ENCODE results near the gene PLD4.
"Not testable (repeated sequence)": the region's sequence is repeated elsewhere in the genome, so short reads cannot be mapped to it uniquely, and the experiment has no call there.

Gene PLD4

GRCh38 chr14:104895786-104896661 is 28.7 kb upstream of the PLD4 start:
- H3K27ac ChIP-seq (ENCODE audit: low read depth, low read length): no peak overlapping the region

GRCh38 chr14:104897330-104898194 is 27.1 kb upstream of the PLD4 start:
- Histone ChIP-seq H3K27me3 (ENCODE audit: control insufficient read depth, insufficient read depth, low read length) (no peaks in the 10 kb centered on the region; the same call in 1 of the 2 replicates), H3K9ac (ENCODE audit: low read length) (no peak overlapping the region), H3K9me3 (ENCODE audit: control insufficient read depth, insufficient read depth, low read depth, low read length) (no peaks in the 10 kb centered on the region), H3K27ac (ENCODE audit: low read depth, low read length) (no peak overlapping the region), H3K36me3 (ENCODE audit: control insufficient read depth, insufficient read depth, low read length) (peaks cover 9% of the 10 kb centered on the region), H3K4me3 (ENCODE audit: low read depth, low read length) (no peak overlapping the region), H3K4me1 (ENCODE audit: control insufficient read depth, insufficient read depth, low read length) (0 out of 2 replicates have a peak, but pooled peaks cover 3% of the 10 kb centered on the region)

More at GRCh38 chr14:104895786-104896661, 28.7 kb upstream of the PLD4 start:
- Histone ChIP-seq H3K27me3 (ENCODE audit: control insufficient read depth, insufficient read depth, low read length) (no peaks in the 10 kb centered on the region; the same call in 1 of the 2 replicates), H3K9me3 (ENCODE audit: control insufficient read depth, insufficient read depth, low read depth, low read length) (no peaks in the 10 kb centered on the region), H3K9ac (ENCODE audit: low read length) (no peak overlapping the region), H3K4me3 (ENCODE audit: low read depth, low read length) (no peak overlapping the region), H3K36me3 (ENCODE audit: control insufficient read depth, insufficient read depth, low read length) (peaks cover 9% of the 10 kb centered on the region), H3K4me1 (ENCODE audit: control insufficient read depth, insufficient read depth, low read length) (0 out of 2 replicates have a peak, but pooled peaks cover 5% of the 10 kb centered on the region)

- Histone ChIP-seq H3K36me3 (ENCODE audit: control insufficient read depth, insufficient read depth, low read length) (peaks cover 8% of the 10 kb centered on the region), H3K9ac (ENCODE audit: low read length) (no peak overlapping the region), H3K4me1 (ENCODE audit: control insufficient read depth, insufficient read depth, low read length) (no peaks in the 10 kb centered on the region), H3K27ac (ENCODE audit: low read depth, low read length) (no peak overlapping the region), H3K27me3 (ENCODE audit: control insufficient read depth, insufficient read depth, low read length) (peaks cover 2% of the 10 kb centered on the region; the same call in 1 of the 2 replicates), H3K9me3 (ENCODE audit: control insufficient read depth, insufficient read depth, low read depth, low read length) (peaks cover under 1% of the 10 kb centered on the region; the same call in 1 of the 2 replicates), H3K4me3 (ENCODE audit: low read depth, low read length) (no peak overlapping the region)
Measured at GRCh38 chr14:104898195-104898558, 26.5 kb upstream of the PLD4 start.

GRCh38 chr14:104898870-104899510 is 25.7 kb upstream of the PLD4 start:
- Histone ChIP-seq H3K27me3 (ENCODE audit: control insufficient read depth, insufficient read depth, low read length) (peaks cover 10% of the 10 kb centered on the region), H3K4me1 (ENCODE audit: control insufficient read depth, insufficient read depth, low read length) (no peaks in the 10 kb centered on the region), H3K4me3 (ENCODE audit: low read depth, low read length) (no peak overlapping the region), H3K9ac (ENCODE audit: low read length) (no peak overlapping the region), H3K27ac (ENCODE audit: low read depth, low read length) (no peak overlapping the region), H3K9me3 (ENCODE audit: control insufficient read depth, insufficient read depth, low read depth, low read length) (peaks cover 6% of the 10 kb centered on the region; the same call in 1 of the 2 replicates), H3K36me3 (ENCODE audit: control insufficient read depth, insufficient read depth, low read length) (peaks cover 2% of the 10 kb centered on the region; the same call in 1 of the 2 replicates)

GRCh38 chr14:104899781-104900180 is 24.9 kb upstream of the PLD4 start:
- H3K4me1 ChIP-seq (ENCODE audit: control insufficient read depth, insufficient read depth, low read length): no peaks in the 10 kb centered on the region
- peaks cover 18% of the 10 kb centered on the region for H3K27me3 ChIP-seq (ENCODE audit: control insufficient read depth, insufficient read depth, low read length)

GRCh38 chr14:104900639-104901512 is 23.8 kb upstream of the PLD4 start:
- no peaks in the 10 kb centered on the region for H3K4me1 ChIP-seq (ENCODE audit: control insufficient read depth, insufficient read depth, low read length)
- no peak overlapping the region for H3K27ac ChIP-seq (ENCODE audit: low read depth, low read length)
- H3K4me3 ChIP-seq (ENCODE audit: low read depth, low read length): no peak overlapping the region
- H3K27me3 ChIP-seq (ENCODE audit: control insufficient read depth, insufficient read depth, low read length): peaks cover 29% of the 10 kb centered on the region
- no peak overlapping the region for H3K9ac ChIP-seq (ENCODE audit: low read length)
- peaks cover 6% of the 10 kb centered on the region; the same call in 1 of the 2 replicates for H3K9me3 ChIP-seq (ENCODE audit: control insufficient read depth, insufficient read depth, low read depth, low read length)
- no peaks in the 10 kb centered on the region for H3K36me3 ChIP-seq (ENCODE audit: control insufficient read depth, insufficient read depth, low read length)

More at GRCh38 chr14:104899781-104900180, 24.9 kb upstream of the PLD4 start:
- Histone ChIP-seq H3K9me3 (ENCODE audit: control insufficient read depth, insufficient read depth, low read depth, low read length) (peaks cover 6% of the 10 kb centered on the region; the same call in 1 of the 2 replicates), H3K36me3 (ENCODE audit: control insufficient read depth, insufficient read depth, low read length) (no peaks in the 10 kb centered on the region), H3K27ac (ENCODE audit: low read depth, low read length) (no peak overlapping the region), H3K9ac (ENCODE audit: low read length) (no peak overlapping the region), H3K4me3 (ENCODE audit: low read depth, low read length) (no peak overlapping the region)

- Histone ChIP-seq H3K4me1 (ENCODE audit: control insufficient read depth, insufficient read depth, low read length) (no peaks in the 10 kb centered on the region), H3K27ac (ENCODE audit: low read depth, low read length) (no peak overlapping the region), H3K4me3 (ENCODE audit: low read depth, low read length) (no peak overlapping the region), H3K27me3 (ENCODE audit: control insufficient read depth, insufficient read depth, low read length) (peaks cover 60% of the 10 kb centered on the region), H3K36me3 (ENCODE audit: control insufficient read depth, insufficient read depth, low read length) (no peaks in the 10 kb centered on the region), H3K9ac (ENCODE audit: low read length) (no peak overlapping the region), H3K9me3 (ENCODE audit: control insufficient read depth, insufficient read depth, low read depth, low read length) (peaks cover 11% of the 10 kb centered on the region)
Measured at GRCh38 chr14:104903990-104904389, 20.7 kb upstream of the PLD4 start.

- H3K4me3 ChIP-seq (ENCODE audit: low read depth, low read length); H3K27ac ChIP-seq (ENCODE audit: low read depth, low read length); H3K36me3 ChIP-seq (ENCODE audit: control insufficient read depth, insufficient read depth, low read length); H3K9ac ChIP-seq (ENCODE audit: low read length); H3K4me1 ChIP-seq (ENCODE audit: control insufficient read depth, insufficient read depth, low read length): not testable (repeated sequence)
- H3K9me3 ChIP-seq (ENCODE audit: control insufficient read depth, insufficient read depth, low read depth, low read length): peaks cover 11% of the 10 kb centered on the region
- H3K27me3 ChIP-seq (ENCODE audit: control insufficient read depth, insufficient read depth, low read length): peaks cover 60% of the 10 kb centered on the region
Measured at GRCh38 chr14:104904650-104905578, 19.8 kb upstream of the PLD4 start.

- not testable (repeated sequence) for H3K4me3 ChIP-seq (ENCODE audit: low read depth, low read length); H3K9ac ChIP-seq (ENCODE audit: low read length); H3K36me3 ChIP-seq (ENCODE audit: control insufficient read depth, insufficient read depth, low read length); H3K4me1 ChIP-seq (ENCODE audit: control insufficient read depth, insufficient read depth, low read length); H3K27ac ChIP-seq (ENCODE audit: low read depth, low read length)
- Histone ChIP-seq H3K27me3 (ENCODE audit: control insufficient read depth, insufficient read depth, low read length) (peaks cover 64% of the 10 kb centered on the region), H3K9me3 (ENCODE audit: control insufficient read depth, insufficient read depth, low read depth, low read length) (peaks cover 11% of the 10 kb centered on the region)
Measured at GRCh38 chr14:104905579-104905933, 19.1 kb upstream of the PLD4 start.
